ENCODE measurements around the gene CRIP3.
A peak's percentile ranks its signal among the peaks of the same experiment; 100 is the strongest.
"Not testable (repeated sequence)": the region's sequence is repeated elsewhere in the genome, so short reads cannot be mapped to it uniquely, and the experiment has no call there.

Gene CRIP3

GRCh38 chr6:43308101-43308989, at the start of gene CRIP3:
CRIP3 (minus strand) TSS chr6:43308826; CDS start chr6:43308792, 34 bp downstream.
- Mint-ChIP-seq H3K27me3 (no peaks in the 10 kb centered on the region), H3K9me3 (no peaks in the 10 kb centered on the region), H3K4me1 (peaks cover 9% of the 10 kb centered on the region), H3K27ac (no peak within 1 kb of the TSS), H3K4me3 (peak within 1 kb of the TSS; percentile 84), H3K36me3 (no peaks in the 10 kb centered on the region)

GRCh38 chr6:43355862-43356590, 47.4 kb upstream of the CRIP3 start:
- H3K4me1 Mint-ChIP-seq: peaks cover 9% of the 10 kb centered on the region
- no peaks in the 10 kb centered on the region for H3K9me3 Mint-ChIP-seq
- H3K4me3 Mint-ChIP-seq: no peak overlapping the region
- H3K27ac Mint-ChIP-seq: no peak overlapping the region
- H3K36me3 Mint-ChIP-seq: peaks cover 24% of the 10 kb centered on the region
- H3K27me3 Mint-ChIP-seq: no peaks in the 10 kb centered on the region

GRCh38 chr6:43351951-43352350, 43.3 kb upstream of the CRIP3 start:
- peaks cover 20% of the 10 kb centered on the region for H3K36me3 Mint-ChIP-seq
- not testable (repeated sequence) for H3K27ac Mint-ChIP-seq, H3K27me3 Mint-ChIP-seq, H3K4me3 Mint-ChIP-seq, H3K4me1 Mint-ChIP-seq, H3K9me3 Mint-ChIP-seq

GRCh38 chr6:43347444-43347843, 38.8 kb upstream of the CRIP3 start:
- Mint-ChIP-seq H3K9me3 (no peaks in the 10 kb centered on the region), H3K4me1 (peaks cover 5% of the 10 kb centered on the region), H3K27ac (no peak overlapping the region), H3K36me3 (peaks cover 12% of the 10 kb centered on the region), H3K4me3 (no peak overlapping the region), H3K27me3 (no peaks in the 10 kb centered on the region)

- no peak overlapping the region for H3K4me3 Mint-ChIP-seq
- peaks cover 11% of the 10 kb centered on the region for H3K36me3 Mint-ChIP-seq
- no peak overlapping the region for H3K27ac Mint-ChIP-seq
- H3K27me3 Mint-ChIP-seq: no peaks in the 10 kb centered on the region
- peaks cover 4% of the 10 kb centered on the region for H3K4me1 Mint-ChIP-seq
- no peaks in the 10 kb centered on the region for H3K9me3 Mint-ChIP-seq
Measured at GRCh38 chr6:43347021-43347420, 38.4 kb upstream of the CRIP3 start.

- not testable (repeated sequence) for H3K9me3 Mint-ChIP-seq, H3K27ac Mint-ChIP-seq, H3K4me3 Mint-ChIP-seq, H3K4me1 Mint-ChIP-seq, H3K27me3 Mint-ChIP-seq
- H3K36me3 Mint-ChIP-seq: peaks cover 13% of the 10 kb centered on the region
Measured at GRCh38 chr6:43346243-43346642, 37.6 kb upstream of the CRIP3 start.

GRCh38 chr6:43339168-43339567, 30.5 kb upstream of the CRIP3 start:
- no peaks in the 10 kb centered on the region for H3K9me3 Mint-ChIP-seq
- peaks cover 21% of the 10 kb centered on the region for H3K36me3 Mint-ChIP-seq
- H3K27me3 Mint-ChIP-seq: no peaks in the 10 kb centered on the region
- H3K4me3 Mint-ChIP-seq: no peak overlapping the region
- H3K27ac Mint-ChIP-seq: no peak overlapping the region
- H3K4me1 Mint-ChIP-seq: peaks cover 19% of the 10 kb centered on the region

- Mint-ChIP-seq H3K27ac (peak overlapping the region; percentile 44), H3K36me3 (peaks cover 20% of the 10 kb centered on the region), H3K27me3 (no peaks in the 10 kb centered on the region), H3K4me1 (peaks cover 19% of the 10 kb centered on the region), H3K9me3 (no peaks in the 10 kb centered on the region), H3K4me3 (no peak overlapping the region)
Measured at GRCh38 chr6:43338243-43338642, 29.6 kb upstream of the CRIP3 start.

GRCh38 chr6:43336382-43336781, 27.8 kb upstream of the CRIP3 start:
- no peak overlapping the region for H3K4me3 Mint-ChIP-seq
- no peaks in the 10 kb centered on the region for H3K9me3 Mint-ChIP-seq
- peaks cover 14% of the 10 kb centered on the region for H3K36me3 Mint-ChIP-seq
- peaks cover 31% of the 10 kb centered on the region for H3K4me1 Mint-ChIP-seq
- H3K27ac Mint-ChIP-seq: no peak overlapping the region
- no peaks in the 10 kb centered on the region for H3K27me3 Mint-ChIP-seq

GRCh38 chr6:43335469-43335868, 26.8 kb upstream of the CRIP3 start:
- H3K4me3 Mint-ChIP-seq: no peak overlapping the region
- peaks cover 7% of the 10 kb centered on the region for H3K36me3 Mint-ChIP-seq
- H3K4me1 Mint-ChIP-seq: peaks cover 36% of the 10 kb centered on the region
- no peaks in the 10 kb centered on the region for H3K27me3 Mint-ChIP-seq
- no peak overlapping the region for H3K27ac Mint-ChIP-seq
- no peaks in the 10 kb centered on the region for H3K9me3 Mint-ChIP-seq

GRCh38 chr6:43334466-43335095, 26.0 kb upstream of the CRIP3 start:
- H3K4me1 Mint-ChIP-seq: peaks cover 36% of the 10 kb centered on the region
- H3K36me3 Mint-ChIP-seq: peaks cover 3% of the 10 kb centered on the region
- H3K4me3 Mint-ChIP-seq: no peak overlapping the region
- H3K9me3 Mint-ChIP-seq: no peaks in the 10 kb centered on the region
- peak overlapping the region; percentile 17 for H3K27ac Mint-ChIP-seq
- no peaks in the 10 kb centered on the region for H3K27me3 Mint-ChIP-seq

GRCh38 chr6:43331891-43332290, 23.3 kb upstream of the CRIP3 start:
- peaks cover 7% of the 10 kb centered on the region for H3K36me3 Mint-ChIP-seq
- no peaks in the 10 kb centered on the region for H3K27me3 Mint-ChIP-seq
- no peaks in the 10 kb centered on the region for H3K9me3 Mint-ChIP-seq
- H3K4me1 Mint-ChIP-seq: peaks cover 28% of the 10 kb centered on the region
- peak overlapping the region; percentile 9 for H3K27ac Mint-ChIP-seq
- peak overlapping the region; percentile 40 for H3K4me3 Mint-ChIP-seq

- no peaks in the 10 kb centered on the region for H3K9me3 Mint-ChIP-seq
- peaks cover 28% of the 10 kb centered on the region for H3K4me1 Mint-ChIP-seq
- peak overlapping the region; percentile 71 for H3K27ac Mint-ChIP-seq
- H3K4me3 Mint-ChIP-seq: no peak overlapping the region
- H3K27me3 Mint-ChIP-seq: no peaks in the 10 kb centered on the region
- peaks cover 7% of the 10 kb centered on the region for H3K36me3 Mint-ChIP-seq
Measured at GRCh38 chr6:43331470-43331869, 22.8 kb upstream of the CRIP3 start.

GRCh38 chr6:43328528-43328927, 19.9 kb upstream of the CRIP3 start:
- Mint-ChIP-seq H3K27me3 (no peaks in the 10 kb centered on the region), H3K4me3 (no peak overlapping the region), H3K9me3 (no peaks in the 10 kb centered on the region), H3K36me3 (peaks cover 12% of the 10 kb centered on the region), H3K27ac (no peak overlapping the region), H3K4me1 (peaks cover 17% of the 10 kb centered on the region)

- no peaks in the 10 kb centered on the region for H3K27me3 Mint-ChIP-seq
- peaks cover under 1% of the 10 kb centered on the region for H3K4me1 Mint-ChIP-seq
- peaks cover 17% of the 10 kb centered on the region for H3K36me3 Mint-ChIP-seq
- H3K4me3 Mint-ChIP-seq: no peak overlapping the region
- H3K27ac Mint-ChIP-seq: no peak overlapping the region
- no peaks in the 10 kb centered on the region for H3K9me3 Mint-ChIP-seq
Measured at GRCh38 chr6:43325876-43326275, 17.2 kb upstream of the CRIP3 start.

GRCh38 chr6:43318011-43318410, 9.4 kb upstream of the CRIP3 start:
- Mint-ChIP-seq H3K27ac (no peak overlapping the region), H3K27me3 (no peaks in the 10 kb centered on the region)

More at GRCh38 chr6:43318011-43318410, 9.4 kb upstream of the CRIP3 start:
- no peaks in the 10 kb centered on the region for H3K4me1 Mint-ChIP-seq
- H3K4me3 Mint-ChIP-seq: no peak overlapping the region
- H3K36me3 Mint-ChIP-seq: peaks cover 7% of the 10 kb centered on the region
- no peaks in the 10 kb centered on the region for H3K9me3 Mint-ChIP-seq
